AG09319 (cell line): ENCODE results near the gene TMEM204.

ENCODE experiments used
- DNase-seq: peaks from one replicate; pipeline ENCODE4 v3.0.0-alpha.2; 2010; ENCODE audit warnings: low read depth; ENCODE audit errors: extremely low read depth
- TF ChIP-seq, protein P1 (sequence below): IDR thresholded peaks from 2 replicates; pipeline ENCODE4 v1.5.1; 2011; ENCODE audit warnings: low read depth, mild to moderate bottlenecking, inconsistent platforms, low read length, moderate library complexity

Gene TMEM204

DNA sequence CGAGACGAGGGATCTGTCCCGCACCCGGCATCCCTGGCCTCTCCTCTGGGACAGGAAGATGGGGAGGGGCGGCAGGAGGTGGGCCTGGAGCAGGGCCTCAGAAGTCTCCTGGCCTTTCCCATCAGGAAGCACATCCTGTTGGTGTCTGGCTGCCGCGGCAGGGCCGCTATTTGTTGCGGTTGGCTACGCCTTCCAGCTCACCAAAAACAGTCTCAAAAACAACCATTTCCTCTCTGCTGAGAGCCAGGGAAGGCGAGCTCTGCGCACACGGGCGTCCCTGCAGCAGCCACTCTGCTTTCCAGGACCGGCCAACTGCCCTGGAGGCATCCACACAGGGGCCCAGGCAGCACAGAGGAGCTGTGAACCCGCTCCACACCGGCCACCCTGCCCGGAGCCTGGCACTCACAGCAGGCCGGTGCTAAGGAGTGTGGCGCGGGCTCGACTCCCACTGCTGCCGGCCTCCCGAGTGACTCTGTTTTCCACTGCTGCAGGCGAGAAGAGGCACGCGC, at the start of gene TMEM204:
Gene TMEM204, plus strand, starts transcription at position 224 of the 509 bp plus-strand sequence. CDS start 610 bp downstream, outside the sequence.
- peak; percentile 53 for DNase-seq
- TF ChIP-seq, protein P1, sequence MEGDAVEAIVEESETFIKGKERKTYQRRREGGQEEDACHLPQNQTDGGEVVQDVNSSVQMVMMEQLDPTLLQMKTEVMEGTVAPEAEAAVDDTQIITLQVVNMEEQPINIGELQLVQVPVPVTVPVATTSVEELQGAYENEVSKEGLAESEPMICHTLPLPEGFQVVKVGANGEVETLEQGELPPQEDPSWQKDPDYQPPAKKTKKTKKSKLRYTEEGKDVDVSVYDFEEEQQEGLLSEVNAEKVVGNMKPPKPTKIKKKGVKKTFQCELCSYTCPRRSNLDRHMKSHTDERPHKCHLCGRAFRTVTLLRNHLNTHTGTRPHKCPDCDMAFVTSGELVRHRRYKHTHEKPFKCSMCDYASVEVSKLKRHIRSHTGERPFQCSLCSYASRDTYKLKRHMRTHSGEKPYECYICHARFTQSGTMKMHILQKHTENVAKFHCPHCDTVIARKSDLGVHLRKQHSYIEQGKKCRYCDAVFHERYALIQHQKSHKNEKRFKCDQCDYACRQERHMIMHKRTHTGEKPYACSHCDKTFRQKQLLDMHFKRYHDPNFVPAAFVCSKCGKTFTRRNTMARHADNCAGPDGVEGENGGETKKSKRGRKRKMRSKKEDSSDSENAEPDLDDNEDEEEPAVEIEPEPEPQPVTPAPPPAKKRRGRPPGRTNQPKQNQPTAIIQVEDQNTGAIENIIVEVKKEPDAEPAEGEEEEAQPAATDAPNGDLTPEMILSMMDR = no peak

GRCh38 chr16:1485847-1486496, 47.5 kb upstream of the TMEM204 start:
- TF ChIP-seq, protein P1 = no peak
- no peak for DNase-seq

GRCh38 chr16:1486551-1487390, 46.7 kb upstream of the TMEM204 start:
- no peak for DNase-seq
- TF ChIP-seq, protein P1 = no peak

DNA sequence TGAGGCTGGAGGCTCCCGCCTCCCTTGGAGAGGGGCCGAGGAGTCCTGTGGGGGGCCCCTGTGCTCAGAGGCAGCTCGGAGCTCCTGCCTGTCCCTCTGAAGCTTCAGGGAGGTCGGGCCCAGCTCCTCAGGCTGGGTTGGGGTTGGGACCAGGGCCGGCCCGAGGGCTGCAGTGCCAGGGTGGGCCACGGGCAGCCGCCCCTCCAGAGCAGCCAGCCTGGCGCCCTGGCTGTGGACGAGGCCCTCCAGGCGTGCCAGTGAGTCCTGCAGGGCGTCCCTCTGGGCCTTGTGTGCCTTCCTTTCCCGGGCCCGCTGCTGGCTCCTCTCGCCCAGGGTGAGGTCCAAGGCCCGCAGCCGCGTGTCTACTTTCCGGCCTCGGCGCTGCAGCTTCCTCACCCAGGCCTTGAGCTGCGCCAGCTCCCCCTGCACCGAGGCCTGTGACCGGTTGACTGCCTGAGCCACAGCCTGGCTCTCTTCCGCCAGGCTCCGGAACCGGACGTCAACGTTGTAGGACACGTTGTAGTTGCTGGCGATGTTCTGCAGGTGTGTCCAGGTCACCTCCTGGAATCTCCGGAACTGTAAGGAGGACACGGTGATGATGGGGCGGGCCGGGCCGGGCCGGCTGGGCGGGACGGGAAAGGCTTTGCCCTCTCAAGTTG, 45.9 kb upstream of the TMEM204 start:
- no peak for DNase-seq
- TF ChIP-seq, protein P1 = no peak

- DNase-seq = no peak
- TF ChIP-seq, protein P1 = no peak
Observed at GRCh38 chr16:1488054-1488601, 45.3 kb upstream of the TMEM204 start.

GRCh38 chr16:1488619-1489018, 44.8 kb upstream of the TMEM204 start, which contains the start of gene PTX4:
PTX4 (minus strand) TSS chr16:1488944; CDS start chr16:1488909, 35 bp downstream.
- no peak for DNase-seq
- TF ChIP-seq, protein P1 = no peak
